Endometrial microvascular endothelial cells (primary cell): ENCODE data around the gene NPTN. TPM values are rescaled to one million over a fixed set of nuclear protein-coding genes. Genes with fewer than 3 reads are reported as not detected.
"Not testable (repeated sequence)": the region's sequence is repeated elsewhere in the genome, so short reads cannot be mapped to it uniquely, and the experiment has no call there.

Source experiments
- in situ Hi-C: cut with HindIII; loops from 2 replicates; pipeline ENCODE4 v1.10.0; 2017; ENCODE audit warnings: low sequenced_read_pairs, low pct_unique_long_range_greater_than_20kb; ENCODE audit errors: inconsistent ontology term
- total RNA-seq: library from RNA; depleted of rRNA; stranded (reverse); fragments of >200 nt; gene quantifications from one replicate; pipeline ENCODE4 v1.2.3, GENCODE V29; 2015; ENCODE audit errors: inconsistent ontology term

The NPTN gene
- total RNA-seq, 1 donor from 2014 or later = 80.3 TPM

- in situ Hi-C loops = no loop called here
Observed at GRCh38 chr15:73583544-73583943, 49.6 kb downstream of the NPTN start.

- in situ Hi-C loops = no loop called here
Observed at GRCh38 chr15:73582851-73583379, 50.3 kb downstream of the NPTN start.

- in situ Hi-C loops = no loop called here
Observed at GRCh38 chr15:73578026-73578425, 55.2 kb downstream of the NPTN start.

- in situ Hi-C loops = not testable (repeated sequence)
Observed at GRCh38 chr15:73577593-73577992, 55.6 kb downstream of the NPTN start.

GRCh38 chr15:73575636-73576247, 57.4 kb downstream of the NPTN start:
- in situ Hi-C loops = no loop called here

GRCh38 chr15:73573572-73573971, 59.6 kb downstream of the NPTN start:
- in situ Hi-C loops = no loop called here

GRCh38 chr15:73573037-73573436, 60.2 kb downstream of the NPTN start:
- in situ Hi-C loops = no loop called here

GRCh38 chr15:73572296-73572695, 60.9 kb downstream of the NPTN start:
- in situ Hi-C loops = no loop called here

GRCh38 chr15:73571346-73571745, 61.8 kb downstream of the NPTN start:
- in situ Hi-C loops = no loop called here

- in situ Hi-C loops = no loop called here
Observed at GRCh38 chr15:73570355-73571032, 62.7 kb downstream of the NPTN start.

GRCh38 chr15:73569361-73569760, 63.8 kb downstream of the NPTN start:
- in situ Hi-C loops = no loop called here

GRCh38 chr15:73568564-73569280, 64.5 kb downstream of the NPTN start:
- in situ Hi-C loops = no loop called here

GRCh38 chr15:73567020-73567419, 66.2 kb downstream of the NPTN start:
- in situ Hi-C loops = no loop called here

GRCh38 chr15:73564255-73564654, 68.9 kb downstream of the NPTN start:
- in situ Hi-C loops = no loop called here

- in situ Hi-C loops = no loop called here
Observed at GRCh38 chr15:73560501-73561117, 72.6 kb downstream of the NPTN start.

- in situ Hi-C loops = no loop called here
Observed at GRCh38 chr15:73558529-73558928, 74.7 kb downstream of the NPTN start.

- in situ Hi-C loops = no loop called here
Observed at GRCh38 chr15:73555080-73555479, 78.1 kb downstream of the NPTN start.

GRCh38 chr15:73550190-73550589, 83.0 kb downstream of the NPTN start:
- in situ Hi-C loops = no loop called here

GRCh38 chr15:73548925-73549324, 84.3 kb downstream of the NPTN start:
- in situ Hi-C loops = not testable (repeated sequence)
